GM18520 (cell line): ENCODE measurements around the gene LTB.
"Not testable (repeated sequence)": the region's sequence is repeated elsewhere in the genome, so short reads cannot be mapped to it uniquely, and the experiment has no call there.

Experiments used
- ATAC-seq: cut with Tn5 transposase; IDR thresholded peaks from one replicate; pipeline ENCODE4 v1.9.1; 2021; ENCODE audit not compliant: unreplicated experiment

Gene LTB

DNA sequence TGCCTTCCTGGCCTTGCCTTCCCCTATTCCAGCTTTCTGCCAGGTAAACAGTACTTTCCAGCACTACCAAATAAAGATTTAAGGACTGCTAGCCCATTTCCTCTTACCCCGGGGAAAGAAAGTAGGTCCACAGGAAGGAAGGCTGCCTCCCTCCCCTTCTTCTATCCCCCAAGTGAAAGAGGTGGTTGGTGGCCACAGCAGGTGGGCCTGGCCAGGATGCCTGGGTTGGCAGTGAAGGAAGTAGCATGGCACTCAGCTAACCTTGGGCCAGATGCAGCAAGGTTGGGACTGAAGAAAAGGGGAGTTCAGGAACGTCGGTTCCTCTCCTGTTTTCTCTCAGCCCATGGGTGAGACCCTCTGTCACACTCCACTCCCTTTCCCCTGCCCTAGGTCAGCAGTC lies 25.9 kb downstream of the LTB start:
- no peak for ATAC-seq

DNA sequence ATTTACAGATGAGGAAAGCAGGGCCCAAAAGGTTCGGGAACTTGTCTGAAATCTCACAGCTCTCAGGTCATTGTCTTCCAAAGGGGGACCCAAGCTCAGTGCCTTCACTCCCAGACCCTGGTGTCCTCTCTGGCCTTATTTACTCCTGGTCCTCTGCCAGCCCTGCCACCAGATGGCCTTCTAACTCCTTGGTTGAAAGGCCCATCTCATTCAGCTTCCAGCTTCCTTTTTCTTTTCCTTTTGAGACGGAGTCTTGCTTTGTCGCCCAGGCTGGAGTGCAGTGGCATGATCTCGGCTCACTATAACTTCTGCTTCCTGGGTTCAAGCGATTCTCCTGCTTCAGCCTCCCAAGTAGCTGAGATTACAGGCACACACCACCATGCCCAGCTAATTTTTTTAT lies 30.9 kb downstream of the LTB start:
- not testable (repeated sequence) for ATAC-seq

DNA sequence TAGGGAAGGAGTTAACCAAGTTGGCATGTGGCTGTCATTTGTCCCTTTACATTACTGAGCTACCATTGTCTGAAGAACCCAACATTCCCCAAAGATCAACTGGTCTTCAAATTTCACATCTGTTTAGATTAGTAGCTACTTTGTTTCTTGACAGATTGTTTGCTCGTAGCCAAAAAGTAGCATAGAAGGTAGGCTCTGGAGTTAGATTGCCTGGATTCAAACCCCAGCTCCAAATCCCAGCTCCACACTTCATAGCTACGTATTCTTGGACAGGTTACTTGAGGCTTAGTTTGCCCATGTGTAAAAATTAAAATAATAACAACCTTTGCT lies 33.7 kb downstream of the LTB start:
- ATAC-seq, result no peak

DNA sequence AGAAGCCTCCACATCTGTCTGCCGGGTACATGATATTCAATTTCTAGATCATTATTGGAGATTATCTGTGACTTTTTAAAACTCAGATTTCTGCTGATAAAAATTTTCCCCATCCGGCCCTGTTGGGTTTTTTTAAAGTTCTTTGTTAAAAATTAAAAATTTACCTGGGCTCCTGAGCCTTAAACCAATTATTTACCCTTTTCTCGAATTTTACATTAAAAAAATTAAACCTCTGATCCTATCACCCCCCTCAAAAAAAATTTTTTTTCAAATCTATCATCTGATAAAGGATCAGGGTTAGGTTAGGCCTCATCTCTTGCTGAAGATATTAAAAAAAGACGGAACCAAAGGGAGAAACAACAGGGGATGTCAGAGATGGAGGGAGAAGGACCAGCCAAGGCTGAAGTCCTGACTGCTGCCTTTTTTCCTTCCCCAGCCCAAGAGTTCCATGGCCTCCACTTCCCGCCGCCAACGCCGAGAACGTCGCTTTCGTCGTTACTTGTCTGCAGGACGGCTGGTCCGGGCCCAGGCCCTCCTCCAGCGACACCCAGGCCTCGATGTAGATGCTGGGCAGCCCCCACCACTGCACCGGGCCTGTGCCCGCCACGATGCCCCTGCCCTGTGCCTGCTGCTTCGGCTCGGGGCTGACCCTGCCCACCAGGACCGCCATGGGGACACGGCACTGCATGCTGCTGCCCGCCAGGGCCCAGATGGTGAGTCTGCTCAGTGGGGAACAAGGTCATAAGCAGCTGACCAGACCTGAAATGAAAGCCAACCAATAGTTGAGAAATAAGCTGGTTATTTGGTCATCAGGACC lies 34.3 kb downstream of the LTB start:
- no peak for ATAC-seq

DNA sequence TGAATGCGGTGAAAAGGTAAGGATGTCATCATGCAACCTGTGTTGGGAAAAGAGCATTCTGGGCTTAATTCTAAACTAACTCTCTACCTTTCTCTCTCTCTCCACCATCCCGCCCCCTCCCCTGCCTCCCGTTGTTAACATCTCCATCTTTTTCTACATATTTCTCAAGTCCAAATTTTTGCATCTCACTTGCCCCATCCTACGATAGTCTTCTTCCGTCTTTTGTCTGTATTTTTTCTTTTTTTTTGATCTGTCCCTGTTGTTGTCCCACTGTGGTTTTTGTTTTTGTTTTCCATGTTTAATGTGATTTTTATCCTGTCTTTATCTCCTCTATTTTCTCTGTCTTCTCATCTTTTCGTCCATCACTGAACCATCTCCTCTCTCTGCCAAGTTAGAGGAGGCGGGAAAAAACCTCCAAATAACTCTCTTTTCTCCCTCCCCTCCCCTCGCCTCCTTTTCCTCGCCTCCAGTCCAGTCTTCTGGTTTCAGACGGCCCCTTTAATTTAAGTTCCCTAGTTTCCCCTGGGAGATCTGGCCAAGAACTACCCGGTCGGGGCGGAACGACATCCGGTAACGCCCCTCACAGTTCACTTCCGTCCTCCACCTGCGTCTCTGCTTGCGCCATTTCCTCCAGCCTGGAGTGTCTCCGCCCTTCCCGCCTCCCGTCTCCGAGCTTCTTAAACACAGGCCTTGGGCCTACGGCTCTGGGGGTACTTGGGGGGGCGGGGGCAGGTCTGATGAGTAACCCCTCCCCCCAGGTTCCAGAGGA lies 35.1 kb downstream of the LTB start, which contains the start of gene NFKBIL1:
TSS of gene NFKBIL1 (plus strand) at position 651 of the 769 bp plus-strand sequence. CDS start at position 738, 87 bp downstream.
- peak; percentile 56 for ATAC-seq

DNA sequence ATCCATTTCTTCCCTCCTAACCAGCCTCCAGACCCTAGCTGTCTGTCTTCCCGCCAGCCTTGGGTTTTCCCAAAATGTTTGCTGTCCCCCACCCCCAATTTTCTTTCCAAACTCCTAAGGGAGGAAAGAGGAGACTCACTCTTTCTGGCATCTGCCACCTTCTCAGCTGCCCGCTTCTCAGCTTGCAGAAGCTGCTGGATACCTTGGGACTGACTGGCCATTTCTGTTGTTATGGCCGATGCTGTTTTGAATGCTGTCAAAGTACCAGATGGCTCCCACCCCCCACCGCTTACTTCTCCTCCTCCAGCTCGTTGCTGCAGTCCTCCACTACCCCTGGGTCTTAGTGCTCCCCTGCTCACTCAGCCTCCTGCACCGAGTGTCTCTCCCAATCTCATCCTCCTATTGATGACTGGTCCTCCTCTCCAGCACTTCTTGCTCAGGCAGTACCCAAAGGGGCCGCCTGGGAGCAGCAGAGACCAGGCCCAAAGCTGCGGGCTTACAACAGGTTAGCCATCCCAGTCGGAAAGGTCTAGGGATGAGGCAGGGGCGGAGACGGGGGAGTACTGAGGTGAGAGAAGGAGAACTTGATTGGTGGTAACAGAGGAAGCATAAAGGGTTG lies 35.8 kb downstream of the LTB start, which contains the start of gene ATP6V1G2:
TSS of gene ATP6V1G2 (minus strand) at position 270 of the 619 bp plus-strand sequence. CDS start at position 221, 49 bp downstream.
- ATAC-seq, result peak; percentile 47

DNA sequence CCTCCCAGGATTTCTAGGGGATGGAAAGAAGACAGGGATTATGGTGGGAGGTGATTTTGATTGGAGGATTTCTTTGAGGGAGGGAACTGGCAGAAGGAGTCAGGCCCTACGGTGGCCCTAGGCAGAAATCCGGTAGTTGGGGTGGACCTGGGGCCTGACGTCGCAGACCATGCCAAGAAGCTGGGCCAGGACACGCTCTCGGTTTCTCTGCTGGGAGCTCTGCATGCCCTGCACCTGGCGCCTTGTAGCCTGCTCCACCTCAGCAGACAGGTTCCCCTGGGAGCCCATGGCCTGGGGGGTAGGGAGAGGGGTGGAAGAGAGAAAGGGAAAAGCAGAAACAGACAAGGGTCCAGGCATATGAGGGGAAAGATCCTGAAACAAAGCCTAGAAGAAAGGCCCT lies 36.9 kb downstream of the LTB start:
- no peak for ATAC-seq

DNA sequence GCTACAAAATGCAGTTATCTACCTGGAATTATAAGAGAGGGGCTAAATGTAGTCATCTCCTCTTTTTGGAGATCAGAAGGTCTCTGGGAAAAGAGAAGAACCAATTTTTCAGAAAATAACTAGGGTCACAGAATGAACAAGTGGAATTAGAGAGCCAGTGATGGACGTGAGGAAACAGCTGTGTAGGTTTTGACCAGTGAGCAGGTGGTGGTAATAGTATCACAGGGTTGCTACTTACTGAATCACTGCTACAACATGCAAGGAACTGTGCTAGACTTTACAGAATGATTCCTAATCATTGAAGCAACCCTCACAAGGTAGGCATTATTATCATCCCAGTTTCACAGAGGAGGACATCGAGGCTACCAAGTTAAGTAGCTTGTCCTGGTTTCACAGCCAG lies 37.5 kb downstream of the LTB start:
- no peak for ATAC-seq

DNA sequence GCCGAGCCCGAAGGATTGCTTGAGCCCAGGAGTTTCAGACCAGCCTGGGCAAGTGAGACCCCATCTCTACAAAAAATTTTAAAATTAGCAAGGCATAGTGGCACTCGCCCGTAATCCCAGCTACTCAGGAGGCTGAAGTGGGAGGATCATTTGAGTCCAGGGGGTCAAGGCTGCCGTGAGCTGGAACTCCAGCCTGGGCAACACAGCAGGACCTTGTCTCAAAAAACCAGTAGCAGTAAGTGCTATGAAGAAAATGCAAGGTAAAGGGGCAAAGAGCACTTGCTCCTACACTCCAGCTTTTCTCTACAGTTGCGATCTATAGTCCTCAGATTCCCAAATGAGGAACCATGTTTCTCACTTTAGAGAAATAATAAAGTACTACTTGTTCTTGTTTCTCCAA lies 38.6 kb downstream of the LTB start:
- no peak for ATAC-seq

DNA sequence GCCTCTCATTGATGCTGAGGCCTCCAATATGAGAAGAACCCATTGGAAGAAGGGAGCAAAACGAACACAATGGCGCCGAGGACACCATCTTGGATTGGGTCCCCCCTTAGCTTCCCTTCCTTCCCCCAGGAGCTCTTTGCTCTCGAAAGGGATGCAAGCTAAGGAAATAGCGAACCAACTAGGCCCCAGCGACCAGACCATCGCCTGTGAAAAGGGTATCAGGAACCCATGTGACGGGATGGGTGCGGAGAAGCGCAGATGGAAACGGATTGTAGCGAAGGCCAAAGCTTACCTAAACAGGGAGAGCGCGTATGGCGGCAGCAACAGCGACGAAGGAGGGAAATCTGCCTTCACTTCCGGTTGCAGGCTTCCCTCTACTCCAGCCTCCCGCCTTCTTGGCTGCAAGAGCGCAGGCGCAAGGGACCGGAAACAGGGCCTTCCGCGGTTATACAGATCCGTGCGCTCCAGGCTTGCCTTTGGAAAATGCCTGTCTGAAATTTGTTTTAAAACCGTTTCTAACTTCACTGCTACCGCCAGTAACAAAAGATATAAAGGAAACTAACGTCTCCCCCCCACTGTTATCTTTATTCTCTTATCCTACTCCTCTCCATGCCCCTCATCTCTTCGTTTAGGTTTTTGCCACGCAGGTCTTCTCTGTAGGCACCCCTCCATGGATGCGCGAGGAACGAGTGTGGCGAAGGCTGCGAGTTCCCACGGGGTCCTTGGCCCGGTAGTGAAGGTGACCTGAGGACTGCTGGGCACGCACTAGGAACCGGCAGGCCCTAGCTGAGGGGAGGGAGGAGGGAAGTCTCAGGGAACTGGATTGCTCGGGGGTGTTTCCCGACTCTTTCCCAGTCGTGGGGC lies 40.3 kb downstream of the LTB start, which contains the start of gene DDX39B:
TSS of gene DDX39B (minus strand) at position 346 of the 864 bp plus-strand sequence. CDS start 1,471 bp downstream, outside the sequence.
- ATAC-seq, result peak; percentile 54

DNA sequence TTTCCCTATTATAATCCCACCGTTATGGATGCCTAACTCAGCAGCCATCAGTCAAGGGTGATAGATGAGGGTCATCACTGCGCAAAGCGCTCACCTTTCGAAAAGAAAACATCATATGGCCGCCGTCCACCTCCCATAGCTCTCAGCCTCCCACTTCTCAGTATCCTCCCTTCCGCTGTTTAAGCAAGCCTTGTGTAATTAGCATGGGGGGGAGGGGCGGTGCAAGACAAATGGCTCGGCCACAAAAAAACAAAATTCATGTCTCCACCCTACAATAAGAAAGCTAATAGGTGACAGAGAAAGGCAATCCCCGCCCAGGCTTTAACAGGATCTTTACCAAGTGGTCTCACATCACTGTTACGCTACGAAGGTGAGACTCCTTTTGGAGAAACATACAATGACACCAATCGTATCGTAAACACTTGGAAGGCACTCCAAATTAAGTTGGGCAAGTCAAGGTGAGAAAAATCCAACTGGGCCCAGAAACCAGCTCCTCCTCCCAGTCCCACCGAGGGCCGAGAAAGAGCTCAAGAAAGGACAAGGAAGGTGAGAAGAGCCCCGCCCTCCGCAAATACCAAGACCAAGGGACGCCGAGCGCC lies 41.1 kb downstream of the LTB start:
- ATAC-seq, result no peak

DNA sequence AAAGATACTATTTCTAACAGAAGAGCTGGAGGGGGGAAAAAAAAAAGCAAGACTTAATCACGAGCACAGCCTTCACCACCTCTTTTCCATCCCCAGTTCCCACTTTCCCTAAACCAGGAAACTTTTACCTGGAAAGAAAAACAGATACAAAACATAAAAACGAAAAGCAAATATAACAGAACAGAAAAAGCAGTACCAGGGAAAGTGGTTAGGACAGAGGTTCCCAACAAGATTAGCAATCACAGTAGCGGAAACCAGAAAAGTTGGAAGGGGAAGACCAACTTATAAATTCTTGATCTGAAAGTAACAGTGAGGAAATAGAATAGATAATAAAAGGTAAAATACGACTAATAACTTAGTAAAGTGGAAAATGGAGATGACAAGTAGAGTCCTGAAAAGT lies 41.6 kb downstream of the LTB start:
- ATAC-seq, result no peak

DNA sequence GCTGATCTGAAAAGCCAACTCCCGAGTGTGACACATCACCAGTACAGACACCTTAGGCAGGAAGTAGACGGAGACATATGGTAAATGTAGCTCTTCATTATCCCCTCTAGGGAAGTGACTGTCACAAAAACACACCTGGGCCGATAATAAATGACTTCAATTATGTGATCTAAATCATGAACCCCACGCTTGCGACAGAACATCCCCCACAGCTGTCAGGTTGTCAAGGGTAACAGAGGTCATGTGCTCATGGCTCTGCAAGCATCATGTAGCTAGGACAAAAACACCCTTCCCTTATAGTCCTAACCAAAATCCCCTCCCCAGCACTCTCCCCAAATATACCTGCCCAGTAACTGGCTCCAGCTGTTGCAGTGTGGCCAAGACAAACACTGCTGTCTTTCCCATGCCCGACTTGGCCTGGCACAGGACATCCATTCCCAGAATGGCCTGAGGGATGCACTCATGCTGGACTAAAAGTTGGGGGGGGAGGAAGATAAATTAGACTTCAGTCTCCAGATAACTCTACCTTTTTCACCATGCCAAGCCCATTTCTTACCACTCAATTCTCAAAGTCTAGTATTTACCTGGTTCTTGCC lies 43.3 kb downstream of the LTB start:
- no peak for ATAC-seq

DNA sequence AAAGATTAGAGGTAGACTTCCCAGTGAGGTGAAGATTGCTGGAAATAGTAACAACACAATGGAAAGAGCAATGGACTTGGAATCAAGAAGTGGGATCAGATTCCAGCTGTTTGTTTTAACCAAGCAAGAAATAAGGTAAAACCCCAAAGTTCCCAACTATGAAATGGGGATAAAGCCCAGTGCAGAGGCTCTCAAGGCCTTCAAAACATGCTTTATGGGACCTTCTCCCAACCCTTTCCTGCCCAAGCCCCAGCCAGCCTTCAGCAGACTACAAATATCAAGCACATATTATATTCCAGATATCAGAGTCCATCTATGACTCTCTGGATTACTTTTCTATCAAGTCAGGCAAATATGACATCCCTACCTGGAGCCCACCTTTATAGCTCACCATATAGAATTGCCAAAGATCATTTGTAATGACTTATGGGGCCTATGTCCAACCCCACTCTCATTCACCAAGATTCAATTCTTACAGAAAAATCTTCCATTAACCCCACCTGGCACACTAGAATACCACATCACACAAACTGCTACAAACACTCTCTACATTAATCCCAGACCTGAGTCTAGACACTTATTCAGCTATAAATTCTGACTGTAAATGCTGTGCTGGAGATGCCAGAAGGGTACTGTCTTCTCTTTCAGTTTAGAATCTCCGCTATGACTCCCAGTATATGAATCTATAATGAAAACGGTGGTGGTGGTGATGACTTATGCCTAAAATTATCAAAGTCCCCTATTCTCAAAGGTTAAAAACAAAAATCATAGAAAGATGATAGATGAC lies 46.5 kb downstream of the LTB start:
- ATAC-seq, result no peak

DNA sequence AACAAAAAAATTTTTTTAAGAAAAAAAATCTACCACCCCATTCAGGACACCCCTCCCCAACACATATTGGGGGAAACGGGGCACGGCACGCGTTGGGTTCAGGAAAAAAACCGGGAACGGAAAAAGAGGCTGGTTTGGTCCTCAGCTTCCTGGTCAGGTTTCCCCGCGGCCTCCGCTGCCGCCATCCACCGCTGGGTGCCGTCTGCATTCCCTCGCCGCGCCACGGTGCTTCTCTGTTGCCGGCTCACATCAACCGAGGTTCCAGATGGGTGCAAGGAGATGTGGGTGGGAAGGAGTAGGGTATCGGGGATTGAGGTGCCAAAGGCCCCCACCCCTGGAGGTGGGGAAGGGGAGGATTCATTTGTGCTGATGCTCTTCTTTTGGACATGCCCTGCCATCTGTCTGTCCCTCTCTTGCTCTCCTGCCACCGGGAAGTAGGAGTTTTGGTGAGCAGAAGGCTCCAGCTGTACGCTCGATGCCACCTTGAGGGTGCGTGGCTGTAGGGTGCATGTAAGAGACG lies 47.6 kb downstream of the LTB start:
- ATAC-seq, result no peak

DNA sequence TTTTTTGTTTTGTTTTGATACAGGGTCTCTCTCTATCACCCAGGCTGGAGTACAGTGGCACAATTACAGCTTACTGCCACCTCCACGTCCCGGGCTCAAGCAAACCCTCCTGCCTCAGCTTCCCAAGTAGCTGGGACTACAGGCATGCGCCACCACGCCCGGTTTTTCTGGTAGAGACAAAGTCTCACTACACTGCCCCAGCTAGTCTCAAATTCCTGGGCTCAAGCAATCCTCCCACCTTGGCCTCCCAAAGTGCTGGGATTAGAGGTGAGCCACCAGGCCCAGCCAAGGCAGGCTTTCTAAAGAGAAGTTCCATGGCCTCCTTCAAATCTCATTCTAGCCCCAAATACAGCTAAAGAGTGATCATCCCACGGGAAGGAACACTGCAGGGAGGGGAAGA lies 48.2 kb downstream of the LTB start:
- ATAC-seq, result no peak

DNA sequence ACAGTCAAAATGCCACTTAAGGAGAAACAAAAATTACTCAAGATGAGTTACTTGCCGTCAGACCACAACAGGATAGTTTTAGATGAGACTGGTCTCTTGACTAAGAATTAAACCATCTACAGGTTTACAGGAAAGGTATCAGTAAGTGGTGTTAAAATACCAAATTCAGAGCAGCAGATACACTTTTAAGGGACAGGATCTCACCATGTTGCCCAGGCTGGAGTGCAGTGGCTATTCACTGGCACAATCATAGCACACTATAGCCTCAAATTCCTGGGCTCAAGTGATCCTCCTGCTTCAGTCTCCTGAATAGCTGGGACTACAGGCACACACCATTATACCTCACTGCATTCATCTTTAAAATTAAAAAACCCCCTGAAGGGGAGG lies 48.8 kb downstream of the LTB start:
- ATAC-seq, result no peak

DNA sequence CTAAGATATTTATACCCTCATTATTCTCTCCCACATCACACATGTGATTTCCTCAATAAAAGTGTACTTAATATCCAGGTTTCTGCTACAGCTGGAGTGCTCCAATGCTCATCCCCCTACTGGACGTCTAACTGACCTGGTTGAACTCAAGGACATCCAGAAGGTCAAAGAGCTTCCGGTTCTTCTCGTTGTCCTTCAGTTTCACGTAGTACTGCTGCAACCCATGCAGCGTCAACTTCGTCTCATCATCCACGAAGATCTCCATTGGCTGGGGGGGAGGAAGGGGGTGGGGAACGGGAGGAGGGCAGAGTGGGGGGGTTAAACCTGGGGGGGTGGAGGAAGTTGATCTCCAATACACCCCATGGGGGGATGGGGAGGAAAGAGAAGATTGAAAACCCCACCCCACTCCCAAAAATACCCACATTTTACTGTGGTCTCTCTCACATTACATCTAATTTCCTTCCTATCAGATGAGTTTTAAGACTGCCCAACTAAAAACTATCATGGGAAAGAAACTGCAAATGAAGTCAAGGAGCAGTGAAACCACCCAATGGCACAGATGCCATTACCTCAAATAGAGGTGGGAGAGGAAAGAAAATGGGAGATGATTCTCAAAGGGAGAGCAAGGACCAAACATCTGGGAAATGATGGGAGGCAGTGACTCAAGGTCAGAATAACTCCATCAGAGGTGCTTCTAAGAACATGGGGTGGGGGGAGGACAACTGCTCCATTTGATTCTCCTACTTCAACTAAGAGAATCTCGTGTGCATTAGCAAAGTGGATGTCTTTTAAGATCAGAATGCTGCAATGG lies 49.4 kb downstream of the LTB start:
- ATAC-seq, result no peak
